ENCODE results near the gene RSBN1L.

GRCh38 chr7:77812290-77812685 is 116.0 kb downstream of the RSBN1L start:
- TF ChIP-seq, protein P1, sequence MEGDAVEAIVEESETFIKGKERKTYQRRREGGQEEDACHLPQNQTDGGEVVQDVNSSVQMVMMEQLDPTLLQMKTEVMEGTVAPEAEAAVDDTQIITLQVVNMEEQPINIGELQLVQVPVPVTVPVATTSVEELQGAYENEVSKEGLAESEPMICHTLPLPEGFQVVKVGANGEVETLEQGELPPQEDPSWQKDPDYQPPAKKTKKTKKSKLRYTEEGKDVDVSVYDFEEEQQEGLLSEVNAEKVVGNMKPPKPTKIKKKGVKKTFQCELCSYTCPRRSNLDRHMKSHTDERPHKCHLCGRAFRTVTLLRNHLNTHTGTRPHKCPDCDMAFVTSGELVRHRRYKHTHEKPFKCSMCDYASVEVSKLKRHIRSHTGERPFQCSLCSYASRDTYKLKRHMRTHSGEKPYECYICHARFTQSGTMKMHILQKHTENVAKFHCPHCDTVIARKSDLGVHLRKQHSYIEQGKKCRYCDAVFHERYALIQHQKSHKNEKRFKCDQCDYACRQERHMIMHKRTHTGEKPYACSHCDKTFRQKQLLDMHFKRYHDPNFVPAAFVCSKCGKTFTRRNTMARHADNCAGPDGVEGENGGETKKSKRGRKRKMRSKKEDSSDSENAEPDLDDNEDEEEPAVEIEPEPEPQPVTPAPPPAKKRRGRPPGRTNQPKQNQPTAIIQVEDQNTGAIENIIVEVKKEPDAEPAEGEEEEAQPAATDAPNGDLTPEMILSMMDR (IDR thresholded peaks at IDR 0.05) = no peak
- TF ChIP-seq SIN3A (IDR thresholded peaks at IDR 0.05; ENCODE audit: borderline replicate concordance, insufficient read depth, low read depth, low read length) (no peak), POLR2AphosphoS5 (IDR thresholded peaks at IDR 0.05; ENCODE audit: low read depth, low read length) (no peak), TCF7L2 (IDR thresholded peaks at IDR 0.05; ENCODE audit: low read depth, low read length) (no peak)
- TF ChIP-seq, protein P2, sequence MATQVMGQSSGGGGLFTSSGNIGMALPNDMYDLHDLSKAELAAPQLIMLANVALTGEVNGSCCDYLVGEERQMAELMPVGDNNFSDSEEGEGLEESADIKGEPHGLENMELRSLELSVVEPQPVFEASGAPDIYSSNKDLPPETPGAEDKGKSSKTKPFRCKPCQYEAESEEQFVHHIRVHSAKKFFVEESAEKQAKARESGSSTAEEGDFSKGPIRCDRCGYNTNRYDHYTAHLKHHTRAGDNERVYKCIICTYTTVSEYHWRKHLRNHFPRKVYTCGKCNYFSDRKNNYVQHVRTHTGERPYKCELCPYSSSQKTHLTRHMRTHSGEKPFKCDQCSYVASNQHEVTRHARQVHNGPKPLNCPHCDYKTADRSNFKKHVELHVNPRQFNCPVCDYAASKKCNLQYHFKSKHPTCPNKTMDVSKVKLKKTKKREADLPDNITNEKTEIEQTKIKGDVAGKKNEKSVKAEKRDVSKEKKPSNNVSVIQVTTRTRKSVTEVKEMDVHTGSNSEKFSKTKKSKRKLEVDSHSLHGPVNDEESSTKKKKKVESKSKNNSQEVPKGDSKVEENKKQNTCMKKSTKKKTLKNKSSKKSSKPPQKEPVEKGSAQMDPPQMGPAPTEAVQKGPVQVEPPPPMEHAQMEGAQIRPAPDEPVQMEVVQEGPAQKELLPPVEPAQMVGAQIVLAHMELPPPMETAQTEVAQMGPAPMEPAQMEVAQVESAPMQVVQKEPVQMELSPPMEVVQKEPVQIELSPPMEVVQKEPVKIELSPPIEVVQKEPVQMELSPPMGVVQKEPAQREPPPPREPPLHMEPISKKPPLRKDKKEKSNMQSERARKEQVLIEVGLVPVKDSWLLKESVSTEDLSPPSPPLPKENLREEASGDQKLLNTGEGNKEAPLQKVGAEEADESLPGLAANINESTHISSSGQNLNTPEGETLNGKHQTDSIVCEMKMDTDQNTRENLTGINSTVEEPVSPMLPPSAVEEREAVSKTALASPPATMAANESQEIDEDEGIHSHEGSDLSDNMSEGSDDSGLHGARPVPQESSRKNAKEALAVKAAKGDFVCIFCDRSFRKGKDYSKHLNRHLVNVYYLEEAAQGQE (IDR thresholded peaks at IDR 0.05; ENCODE audit: insufficient read depth in 1 of 2, low read depth in 2 of 2, low read length in 1 of 2) = no peak

Data from Panc1 (cell line).